ENCODE results near the gene ZBTB20. TPM values are rescaled to one million over a fixed set of nuclear protein-coding genes. Genes with fewer than 3 reads are reported as not detected.

ZBTB20 gene
- total and polyA plus RNA-seq, 4 donors = 0.74 to 77.1 (median 27.9) TPM

DNA sequence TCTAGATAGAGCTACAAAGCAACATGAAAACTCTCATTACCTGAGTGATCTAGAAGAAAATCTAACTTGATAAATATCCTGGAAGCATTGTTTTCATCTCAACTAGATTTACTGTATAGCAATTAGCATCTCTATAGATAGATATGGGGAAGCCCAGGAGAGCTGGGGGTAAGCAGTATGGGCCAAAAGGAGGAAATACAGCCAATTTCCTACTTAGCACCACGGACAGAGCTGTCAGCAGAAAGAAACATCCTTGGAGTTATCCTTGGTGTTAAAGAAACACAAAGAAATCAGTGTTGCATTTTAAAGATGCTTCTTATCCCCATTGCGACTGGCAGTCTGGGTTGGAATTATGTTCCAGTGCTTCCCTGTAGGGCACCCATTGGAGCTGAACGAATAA is 727.0 kb downstream of the ZBTB20 start:
- 61 to 72% methylated on average over 3 of the region's 3 CpGs for WGBS, 2 donors
- H3K9ac ChIP-seq (ENCODE audit: insufficient read depth in 1 of 2, low read length in 2 of 2) = no peak overlapping the region
- ATAC-seq (ENCODE audit: insufficient read depth, low FRiP score) (no peak), DNase-seq (no peak)
- H3K4me3 ChIP-seq = no peak overlapping the region
- no peak overlapping the region for H3K27ac ChIP-seq (ENCODE audit: low read depth in 1 of 2, low read length in 1 of 2)
- H3K36me3 ChIP-seq (ENCODE audit: control insufficient read depth in 4 of 4, insufficient read depth in 4 of 4, low read length in 4 of 4) = no peaks in the 10 kb centered on the region
- no peaks in the 10 kb centered on the region for H3K27me3 ChIP-seq (ENCODE audit: control insufficient read depth in 3 of 3, insufficient read depth in 3 of 3, low read length in 2 of 3)
- H3K4me1 ChIP-seq (ENCODE audit: control insufficient read depth in 5 of 5, insufficient read depth in 5 of 5, low read length in 5 of 5) = peaks cover 0 to 17% (median 9%) of the 10 kb centered on the region in 5 donors
- no peaks in the 10 kb centered on the region for H3K9me3 ChIP-seq (ENCODE audit: control insufficient read depth in 4 of 4, insufficient read depth in 3 of 4, low read length in 3 of 4)
- TF ChIP-seq, protein P1, sequence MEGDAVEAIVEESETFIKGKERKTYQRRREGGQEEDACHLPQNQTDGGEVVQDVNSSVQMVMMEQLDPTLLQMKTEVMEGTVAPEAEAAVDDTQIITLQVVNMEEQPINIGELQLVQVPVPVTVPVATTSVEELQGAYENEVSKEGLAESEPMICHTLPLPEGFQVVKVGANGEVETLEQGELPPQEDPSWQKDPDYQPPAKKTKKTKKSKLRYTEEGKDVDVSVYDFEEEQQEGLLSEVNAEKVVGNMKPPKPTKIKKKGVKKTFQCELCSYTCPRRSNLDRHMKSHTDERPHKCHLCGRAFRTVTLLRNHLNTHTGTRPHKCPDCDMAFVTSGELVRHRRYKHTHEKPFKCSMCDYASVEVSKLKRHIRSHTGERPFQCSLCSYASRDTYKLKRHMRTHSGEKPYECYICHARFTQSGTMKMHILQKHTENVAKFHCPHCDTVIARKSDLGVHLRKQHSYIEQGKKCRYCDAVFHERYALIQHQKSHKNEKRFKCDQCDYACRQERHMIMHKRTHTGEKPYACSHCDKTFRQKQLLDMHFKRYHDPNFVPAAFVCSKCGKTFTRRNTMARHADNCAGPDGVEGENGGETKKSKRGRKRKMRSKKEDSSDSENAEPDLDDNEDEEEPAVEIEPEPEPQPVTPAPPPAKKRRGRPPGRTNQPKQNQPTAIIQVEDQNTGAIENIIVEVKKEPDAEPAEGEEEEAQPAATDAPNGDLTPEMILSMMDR (IDR thresholded peaks at IDR 0.05; ENCODE audit: control extremely low read depth, extremely low read depth) = no peak

DNA sequence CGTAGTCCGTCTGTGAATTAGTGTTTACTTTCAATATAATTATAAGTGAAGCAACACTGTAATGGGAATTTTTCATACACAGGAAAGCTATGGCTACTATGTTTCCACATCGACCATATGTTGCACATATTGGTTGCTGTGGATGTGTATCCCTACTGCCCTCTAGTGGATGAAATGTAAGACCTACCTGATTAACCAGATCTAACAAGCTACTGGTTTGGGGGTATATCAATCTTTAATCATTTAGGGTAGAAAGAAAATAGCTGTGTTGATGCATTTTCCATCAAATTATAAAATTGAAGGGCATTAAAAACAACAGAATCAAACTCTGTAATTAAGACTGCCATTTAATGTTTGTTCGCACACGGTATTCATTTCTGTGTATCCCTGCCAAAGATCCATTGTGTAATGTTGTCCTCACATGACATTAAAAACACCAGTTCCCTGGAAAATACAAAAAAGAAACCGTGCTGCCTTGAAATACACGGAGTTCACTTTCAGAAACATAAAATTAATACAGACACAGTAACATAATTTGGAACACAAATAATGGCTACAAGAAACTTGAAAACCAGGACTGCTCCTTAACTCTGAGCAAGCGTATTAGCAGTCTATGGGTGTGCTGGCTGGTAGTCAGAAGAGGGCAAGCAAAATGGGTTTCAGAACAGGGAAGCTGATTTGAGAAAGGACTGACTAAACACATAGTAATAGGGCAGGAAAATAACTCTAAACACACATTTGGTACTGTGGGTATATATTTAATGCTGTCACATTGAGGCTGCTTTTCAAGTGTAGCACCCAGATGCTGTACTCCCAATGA is 728.2 kb downstream of the ZBTB20 start:
- no peaks in the 10 kb centered on the region for H3K9me3 ChIP-seq (ENCODE audit: control insufficient read depth in 4 of 4, insufficient read depth in 3 of 4, low read length in 3 of 4)
- peak overlapping the region in 1 of 2 donors; percentile 75 for H3K27ac ChIP-seq (ENCODE audit: low read depth in 1 of 2, low read length in 1 of 2)
- DNase-seq (peak in 2 of 3 donors; percentile 90 to 94), ATAC-seq (ENCODE audit: insufficient read depth, low FRiP score) (peak; percentile 88)
- H3K9ac ChIP-seq (ENCODE audit: insufficient read depth in 1 of 2, low read length in 2 of 2) = no peak overlapping the region
- peaks cover 0 to 20% (median 9%) of the 10 kb centered on the region in 5 donors for H3K4me1 ChIP-seq (ENCODE audit: control insufficient read depth in 5 of 5, insufficient read depth in 5 of 5, low read length in 5 of 5)
- no peaks in the 10 kb centered on the region for H3K27me3 ChIP-seq (ENCODE audit: control insufficient read depth in 3 of 3, insufficient read depth in 3 of 3, low read length in 2 of 3)
- 24 to 31% methylated on average over 8 of the region's 8 CpGs for WGBS, 2 donors
- no peak overlapping the region for H3K4me3 ChIP-seq
- TF ChIP-seq, protein P1 (IDR thresholded peaks at IDR 0.05; ENCODE audit: control extremely low read depth, extremely low read depth) = peak; percentile 67
- no peaks in the 10 kb centered on the region for H3K36me3 ChIP-seq (ENCODE audit: control insufficient read depth in 4 of 4, insufficient read depth in 4 of 4, low read length in 4 of 4)

DNA sequence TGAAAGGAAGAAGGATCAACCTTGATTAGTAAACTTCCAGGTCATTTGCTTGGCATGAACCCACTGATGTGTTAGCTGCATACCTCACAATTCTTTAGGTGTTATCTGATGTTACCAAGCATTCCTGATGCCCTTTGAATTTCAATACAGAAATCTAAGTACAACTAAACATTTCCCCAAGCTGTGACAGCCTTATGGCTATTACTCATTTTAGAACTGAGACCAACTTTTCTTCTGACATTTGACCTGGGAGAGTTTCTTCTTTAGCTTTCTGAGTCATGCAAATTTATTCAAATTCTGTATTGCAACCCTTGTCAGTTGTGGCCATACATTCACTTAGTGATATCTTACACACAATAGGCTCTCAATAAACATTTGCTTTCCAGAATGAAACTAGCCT is 729.0 kb downstream of the ZBTB20 start:
- Histone ChIP-seq H3K27me3 (ENCODE audit: control insufficient read depth in 3 of 3, insufficient read depth in 3 of 3, low read length in 2 of 3) (no peaks in the 10 kb centered on the region), H3K9ac (ENCODE audit: insufficient read depth in 1 of 2, low read length in 2 of 2) (no peak overlapping the region), H3K4me3 (no peak overlapping the region), H3K27ac (ENCODE audit: low read depth in 1 of 2, low read length in 1 of 2) (no peak overlapping the region), H3K9me3 (ENCODE audit: control insufficient read depth in 4 of 4, insufficient read depth in 3 of 4, low read length in 3 of 4) (no peaks in the 10 kb centered on the region), H3K36me3 (ENCODE audit: control insufficient read depth in 4 of 4, insufficient read depth in 4 of 4, low read length in 4 of 4) (no peaks in the 10 kb centered on the region), H3K4me1 (ENCODE audit: control insufficient read depth in 5 of 5, insufficient read depth in 5 of 5, low read length in 5 of 5) (peaks cover 0 to 20% (median 9%) of the 10 kb centered on the region in 5 donors)
- TF ChIP-seq, protein P1 (IDR thresholded peaks at IDR 0.05; ENCODE audit: control extremely low read depth, extremely low read depth) = no peak
- DNase-seq (no peak), ATAC-seq (ENCODE audit: insufficient read depth, low FRiP score) (no peak)
